Middle frontal gyrus (tissue), 1 donor: ENCODE results near the gene UTP11.

Source experiments
- DNase-seq: peaks from one replicate; pipeline ENCODE4 v3.0.0-alpha.2; 2015; ENCODE audit warnings: low spot score; ENCODE audit errors: extremely low spot score

UTP11 gene

DNA sequence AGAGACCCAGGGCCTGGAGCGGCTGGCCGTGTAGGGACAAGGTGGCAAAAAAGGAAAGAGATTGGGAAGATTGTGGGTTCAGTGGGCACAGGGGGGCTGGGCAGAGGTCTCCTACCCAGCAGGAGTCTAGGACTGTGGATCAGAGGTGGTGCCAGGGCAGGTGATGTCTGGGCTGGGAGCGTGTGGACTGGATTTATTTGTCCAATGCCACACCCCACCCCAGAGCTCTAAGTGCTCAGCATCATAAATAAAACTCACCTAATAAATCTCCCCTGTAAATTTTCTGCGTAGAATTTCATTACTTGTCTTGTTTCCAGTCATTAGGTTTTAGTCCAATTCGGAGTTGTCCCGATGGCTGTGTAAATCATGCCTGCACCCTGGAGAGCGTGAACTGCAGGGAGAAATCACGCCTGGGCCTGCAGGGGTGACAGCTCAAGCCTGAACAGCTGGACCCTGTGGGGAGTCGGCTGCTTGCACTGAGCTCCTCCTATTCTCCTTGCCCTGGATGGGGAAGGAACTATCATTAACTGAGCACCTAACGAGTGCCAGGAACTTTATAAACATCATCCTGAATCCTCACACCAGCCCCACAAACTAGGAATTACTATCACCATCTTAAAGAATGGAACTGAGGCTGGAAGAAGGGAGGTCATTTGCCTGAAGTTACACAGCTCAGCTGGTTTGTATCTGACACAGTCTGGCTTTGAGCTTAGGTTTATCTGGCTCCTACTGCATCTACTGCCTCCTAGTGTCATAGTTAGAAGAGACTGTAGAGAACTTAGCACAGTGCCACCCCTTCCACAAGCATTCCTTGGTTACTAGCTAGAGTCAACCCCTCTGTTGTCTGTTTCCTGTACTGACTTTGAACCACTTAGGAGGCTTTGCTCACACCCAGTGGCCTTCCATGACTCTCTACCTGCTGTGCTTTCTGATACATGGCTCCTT lies 59.0 kb downstream of the UTP11 start:
- DNase-seq = no peak

DNA sequence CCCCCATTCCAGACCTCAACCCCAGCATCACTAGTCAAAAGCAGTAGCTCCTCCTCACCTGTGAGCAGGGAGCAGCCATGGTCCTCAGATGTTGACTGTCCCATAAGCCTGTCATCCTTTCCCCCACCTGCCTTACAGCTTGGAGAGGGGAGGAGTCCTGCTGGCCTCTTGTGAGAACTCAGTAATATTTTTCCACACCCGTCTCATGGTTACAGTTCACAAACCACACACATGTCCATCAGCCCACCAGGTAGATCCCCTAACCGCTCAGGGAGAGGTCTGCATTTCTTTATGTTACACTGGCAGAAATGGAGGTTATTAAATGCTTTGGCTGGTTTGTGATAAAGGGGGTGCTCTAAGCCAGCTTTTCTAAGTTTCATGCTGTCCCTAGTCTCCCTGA lies 60.3 kb downstream of the UTP11 start:
- DNase-seq = no peak

DNA sequence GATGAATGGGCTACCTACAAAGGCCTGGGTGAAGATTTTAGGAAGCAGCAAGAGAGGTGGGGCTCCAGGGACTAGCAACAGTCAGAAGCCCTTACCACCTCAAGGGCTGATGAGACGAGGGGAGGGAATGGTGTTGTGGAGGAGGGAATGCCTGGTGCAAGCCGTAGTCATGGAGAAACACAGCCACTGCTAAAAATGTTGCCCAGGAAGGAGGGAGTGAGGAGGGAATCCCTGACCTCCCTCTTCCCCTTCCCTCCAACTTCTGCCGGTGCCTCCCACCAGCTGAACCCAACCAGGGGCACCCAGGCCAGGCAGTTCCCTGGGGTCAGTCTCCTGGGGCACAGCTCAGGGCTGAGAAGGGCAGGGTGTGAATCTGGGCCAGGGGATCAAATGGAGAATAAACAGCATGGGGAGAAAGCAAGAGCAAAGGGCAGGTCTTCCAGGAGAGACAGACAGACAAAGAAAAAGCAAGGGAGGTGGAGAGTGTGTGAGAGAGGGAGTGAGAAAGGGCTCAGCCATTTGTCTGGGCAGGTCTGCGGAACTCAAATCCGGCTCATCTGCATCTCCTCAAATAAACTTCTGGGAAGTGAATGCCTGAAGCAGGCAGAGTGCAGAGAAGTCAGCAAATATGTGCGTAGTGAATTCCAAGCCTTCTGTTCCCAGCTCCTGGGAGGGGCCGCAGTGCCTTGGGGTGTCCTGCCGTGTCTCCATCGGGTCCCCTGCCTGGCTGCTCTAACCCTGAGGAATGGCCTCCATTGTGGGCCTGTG lies 61.2 kb downstream of the UTP11 start:
- DNase-seq = no peak

DNA sequence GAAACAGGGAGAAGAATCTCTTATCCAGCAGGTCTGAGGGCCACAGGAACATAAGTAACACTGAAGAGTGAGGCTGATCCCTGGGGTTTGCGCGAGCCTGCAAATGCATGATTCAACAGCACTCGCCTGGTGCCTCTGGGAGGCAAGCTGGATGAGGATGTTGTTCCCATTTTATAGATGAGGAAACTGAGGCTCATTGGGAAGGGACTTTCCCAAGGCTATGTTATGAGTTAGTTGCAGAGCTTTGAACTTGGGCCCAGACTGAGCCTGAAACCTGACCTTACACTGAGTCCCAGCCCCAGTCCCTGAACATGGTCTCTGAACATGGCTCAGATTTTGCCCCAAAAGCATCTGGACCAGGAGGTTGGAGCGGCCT lies 61.8 kb downstream of the UTP11 start:
- DNase-seq = no peak
